Nephron progenitor cell (in vitro differentiated cells): ENCODE results near the gene ASH1L.
A peak's percentile ranks its signal among the peaks of the same experiment; 100 is the strongest.
"Not testable (repeated sequence)": the region's sequence is repeated elsewhere in the genome, so short reads cannot be mapped to it uniquely, and the experiment has no call there.

Experiments used
- DNase-seq: peaks from one replicate; pipeline ENCODE4 v3.0.0; 2021
- H3K27ac Mint-ChIP-seq: 2 replicates; pipeline ENCODE4 v1.8.0; 2021; ENCODE audit warnings: mild to moderate bottlenecking, moderate library complexity, mixed read lengths
- H3K27me3 Mint-ChIP-seq: 2 replicates; pipeline ENCODE4 v1.8.0; 2021; ENCODE audit warnings: mild to moderate bottlenecking, low read depth, mixed read lengths; ENCODE audit not compliant: poor library complexity
- H3K36me3 Mint-ChIP-seq: 2 replicates; pipeline ENCODE4 v1.8.0; 2021; ENCODE audit warnings: low read depth, mixed read lengths
- H3K4me1 Mint-ChIP-seq: 2 replicates; pipeline ENCODE4 v1.8.0; 2021; ENCODE audit warnings: mixed read lengths
- H3K4me3 Mint-ChIP-seq: 2 replicates; pipeline ENCODE4 v1.8.0; 2021; ENCODE audit warnings: mild to moderate bottlenecking, moderate library complexity, mixed read lengths
- H3K9me3 Mint-ChIP-seq: 2 replicates; pipeline ENCODE4 v1.8.0; 2021; ENCODE audit warnings: mild to moderate bottlenecking, moderate library complexity, mixed read lengths
- TF ChIP-seq, protein P1 (sequence below): fragments of 200-600 bp; sonication (generic); IDR thresholded peaks from 2 replicates; pipeline ENCODE4 v1.5.0; 2021; ENCODE audit warnings: antibody characterized with exemption

Gene ASH1L

DNA sequence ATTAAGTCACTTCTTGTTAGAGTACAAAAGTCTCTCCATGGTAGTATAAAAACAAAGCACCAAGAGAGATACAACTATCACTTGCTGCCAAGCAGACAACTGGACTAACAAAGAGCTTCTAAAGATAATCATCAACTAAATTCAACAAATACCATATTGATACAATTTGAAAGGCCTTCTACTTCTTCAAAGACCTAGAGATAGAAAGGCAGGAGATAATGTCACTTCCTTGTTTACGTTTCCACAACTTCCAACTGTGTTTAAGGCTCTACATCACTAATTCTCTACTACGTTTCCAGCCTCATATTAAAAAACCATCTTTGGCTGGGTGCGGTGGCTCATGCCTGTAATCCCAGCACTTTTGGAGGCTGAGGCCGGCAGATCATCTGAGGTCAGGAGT is 104.5 kb downstream of the ASH1L start:
- Mint-ChIP-seq H3K4me3 (no peak overlapping the region), H3K27ac (no peak overlapping the region), H3K27me3 (no peaks in the 10 kb centered on the region), H3K9me3 (no peaks in the 10 kb centered on the region), H3K36me3 (peaks cover 34% of the 10 kb centered on the region), H3K4me1 (no peaks in the 10 kb centered on the region)
- no peak for DNase-seq
- TF ChIP-seq, protein P1, sequence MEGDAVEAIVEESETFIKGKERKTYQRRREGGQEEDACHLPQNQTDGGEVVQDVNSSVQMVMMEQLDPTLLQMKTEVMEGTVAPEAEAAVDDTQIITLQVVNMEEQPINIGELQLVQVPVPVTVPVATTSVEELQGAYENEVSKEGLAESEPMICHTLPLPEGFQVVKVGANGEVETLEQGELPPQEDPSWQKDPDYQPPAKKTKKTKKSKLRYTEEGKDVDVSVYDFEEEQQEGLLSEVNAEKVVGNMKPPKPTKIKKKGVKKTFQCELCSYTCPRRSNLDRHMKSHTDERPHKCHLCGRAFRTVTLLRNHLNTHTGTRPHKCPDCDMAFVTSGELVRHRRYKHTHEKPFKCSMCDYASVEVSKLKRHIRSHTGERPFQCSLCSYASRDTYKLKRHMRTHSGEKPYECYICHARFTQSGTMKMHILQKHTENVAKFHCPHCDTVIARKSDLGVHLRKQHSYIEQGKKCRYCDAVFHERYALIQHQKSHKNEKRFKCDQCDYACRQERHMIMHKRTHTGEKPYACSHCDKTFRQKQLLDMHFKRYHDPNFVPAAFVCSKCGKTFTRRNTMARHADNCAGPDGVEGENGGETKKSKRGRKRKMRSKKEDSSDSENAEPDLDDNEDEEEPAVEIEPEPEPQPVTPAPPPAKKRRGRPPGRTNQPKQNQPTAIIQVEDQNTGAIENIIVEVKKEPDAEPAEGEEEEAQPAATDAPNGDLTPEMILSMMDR = no peak

DNA sequence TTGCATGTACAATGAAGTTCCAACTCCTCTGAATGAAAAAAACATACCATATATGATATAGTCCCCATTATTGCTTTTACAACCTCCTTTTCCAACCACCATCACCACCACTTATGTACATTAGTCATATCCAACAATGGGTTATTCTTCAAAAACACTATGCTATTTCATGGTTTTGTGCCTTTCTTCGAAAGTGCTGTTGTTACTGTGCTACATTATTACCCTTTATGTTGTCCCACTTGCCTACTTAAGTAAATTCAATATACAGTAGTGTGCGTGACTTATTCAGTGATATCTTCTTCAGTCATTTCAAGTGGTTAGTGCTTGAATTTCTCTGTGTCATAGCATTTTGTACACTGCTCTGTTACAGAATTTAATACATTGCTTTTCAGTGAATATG is 105.3 kb downstream of the ASH1L start:
- no peak for DNase-seq
- Mint-ChIP-seq H3K4me3 (no peak overlapping the region), H3K36me3 (peaks cover 39% of the 10 kb centered on the region), H3K4me1 (no peaks in the 10 kb centered on the region), H3K9me3 (no peaks in the 10 kb centered on the region), H3K27ac (peak overlapping the region; percentile 3), H3K27me3 (no peaks in the 10 kb centered on the region)
- TF ChIP-seq, protein P1 = no peak

DNA sequence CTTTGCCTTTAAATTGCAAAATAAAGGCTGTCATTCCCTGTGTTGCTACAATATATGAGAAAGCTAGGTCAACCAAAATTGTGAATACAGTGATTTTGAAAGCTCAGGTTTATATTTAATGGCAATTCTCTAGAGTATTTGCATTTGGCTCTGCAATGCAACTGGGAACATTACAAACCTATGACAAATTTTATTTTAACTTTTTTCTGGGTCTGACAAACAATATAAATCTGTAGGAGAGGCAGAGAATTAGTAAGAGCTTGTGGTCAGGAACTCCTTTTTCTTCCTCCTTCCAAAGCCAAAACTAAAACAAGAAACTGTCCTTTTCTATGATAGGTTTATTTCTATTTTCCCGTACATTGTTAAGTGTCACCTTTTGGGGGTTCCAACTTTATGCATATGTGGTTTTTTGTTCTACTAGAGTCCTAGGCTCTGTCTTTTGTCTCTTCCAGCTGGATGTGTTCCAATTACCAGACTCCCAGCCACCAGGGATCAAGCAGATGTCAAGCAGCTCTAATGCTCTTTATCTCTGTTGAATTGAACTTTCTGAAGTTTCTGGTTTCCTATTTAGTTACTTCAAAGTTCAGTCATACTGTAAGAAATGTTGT is 106.9 kb downstream of the ASH1L start:
- H3K9me3 Mint-ChIP-seq = no peaks in the 10 kb centered on the region
- peak overlapping the region; percentile 55 for H3K27ac Mint-ChIP-seq
- H3K27me3 Mint-ChIP-seq = no peaks in the 10 kb centered on the region
- H3K4me1 Mint-ChIP-seq = no peaks in the 10 kb centered on the region
- no peak overlapping the region for H3K4me3 Mint-ChIP-seq
- peaks cover 41% of the 10 kb centered on the region for H3K36me3 Mint-ChIP-seq
- no peak for DNase-seq
- TF ChIP-seq, protein P1 = no peak

DNA sequence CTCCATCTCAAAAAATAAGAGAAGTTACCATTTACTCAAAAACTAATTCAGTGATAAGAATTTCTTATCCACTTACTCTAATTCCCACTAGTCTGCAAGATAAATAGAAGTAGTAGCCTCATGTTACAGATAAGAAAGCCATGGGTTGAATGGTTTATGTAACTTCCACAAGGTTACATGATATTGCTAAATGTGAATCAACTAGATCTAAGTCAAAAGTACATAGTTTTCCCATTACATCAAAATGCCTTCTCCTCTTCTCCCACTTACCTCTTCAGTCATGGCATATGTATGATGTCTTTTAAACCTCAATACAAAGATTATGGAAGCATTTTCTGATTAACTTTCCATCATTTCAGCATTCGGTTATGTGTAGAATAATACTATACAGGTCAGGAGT is 108.5 kb downstream of the ASH1L start:
- no peaks in the 10 kb centered on the region for H3K27me3 Mint-ChIP-seq
- H3K36me3 Mint-ChIP-seq = peaks cover 49% of the 10 kb centered on the region
- DNase-seq = no peak
- H3K4me1 Mint-ChIP-seq = no peaks in the 10 kb centered on the region
- no peak overlapping the region for H3K4me3 Mint-ChIP-seq
- peaks cover 7% of the 10 kb centered on the region for H3K9me3 Mint-ChIP-seq
- TF ChIP-seq, protein P1 = no peak
- peak overlapping the region; percentile 30 for H3K27ac Mint-ChIP-seq

DNA sequence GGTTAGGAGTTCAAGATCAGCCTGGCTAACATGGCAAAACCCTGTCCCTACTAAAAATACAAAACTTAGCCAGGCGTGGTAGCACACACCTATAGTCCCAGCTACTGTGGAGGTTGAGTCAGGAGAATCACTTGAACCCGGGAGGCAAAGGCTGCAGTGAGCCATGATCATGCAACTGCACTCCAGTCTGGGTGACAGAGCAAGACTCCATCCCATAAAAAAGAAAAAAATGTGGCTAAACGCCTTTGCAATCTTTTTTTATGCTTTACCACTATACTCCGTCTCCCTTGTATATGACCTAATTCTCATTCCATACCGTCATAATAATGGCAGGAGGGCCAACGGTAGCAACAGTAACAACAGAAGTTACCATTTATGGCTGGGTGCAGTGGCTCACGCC is 109.5 kb downstream of the ASH1L start:
- TF ChIP-seq, protein P1 = no peak
- Mint-ChIP-seq H3K4me1 (no peaks in the 10 kb centered on the region), H3K4me3 (no peak overlapping the region), H3K36me3 (peaks cover 51% of the 10 kb centered on the region), H3K9me3 (peaks cover 13% of the 10 kb centered on the region), H3K27me3 (peaks cover 2% of the 10 kb centered on the region), H3K27ac (no peak overlapping the region)
- DNase-seq = no peak

DNA sequence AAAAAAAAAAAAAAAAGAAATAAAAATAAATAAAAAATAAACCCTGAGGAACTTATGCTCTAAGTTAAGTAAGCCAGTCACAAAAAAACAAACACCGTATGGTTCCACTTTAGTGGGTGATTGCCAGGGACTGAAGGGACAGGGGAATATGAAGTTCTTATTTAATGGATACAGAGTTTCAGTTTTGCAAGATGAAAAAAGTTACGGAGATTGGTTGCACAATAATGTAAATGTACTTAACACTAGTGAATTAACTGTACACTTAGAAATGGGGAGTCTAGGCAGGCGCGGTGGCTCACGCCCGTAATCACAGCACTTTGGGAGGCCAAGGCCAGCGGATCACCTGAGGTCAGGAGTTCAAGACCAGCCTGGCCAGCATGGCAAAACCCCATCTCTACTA is 111.4 kb downstream of the ASH1L start:
- Mint-ChIP-seq H3K9me3 (peaks cover 20% of the 10 kb centered on the region), H3K4me3 (no peak overlapping the region), H3K27ac (no peak overlapping the region), H3K4me1 (no peaks in the 10 kb centered on the region), H3K27me3 (peaks cover 2% of the 10 kb centered on the region), H3K36me3 (peaks cover 57% of the 10 kb centered on the region)
- DNase-seq = no peak
- TF ChIP-seq, protein P1 = no peak

DNA sequence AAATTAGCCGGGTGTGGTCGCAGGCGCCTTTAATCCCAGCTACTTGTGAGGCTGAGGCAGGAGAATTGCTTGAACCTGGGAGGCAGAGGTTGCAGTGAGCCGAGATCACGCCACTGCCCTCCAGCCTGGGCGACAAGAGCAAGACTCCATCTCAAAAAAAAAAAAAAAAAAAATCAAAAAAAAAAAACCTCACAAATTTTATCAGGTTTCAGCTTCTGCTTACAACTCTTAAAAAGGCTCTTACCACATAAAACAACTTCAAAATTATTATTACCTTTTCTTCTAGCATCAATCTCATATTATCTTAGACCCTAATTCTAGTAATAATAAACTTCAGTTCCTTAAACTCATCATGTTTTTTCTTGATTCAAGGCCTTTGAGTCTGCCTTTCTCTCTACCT is 120.2 kb downstream of the ASH1L start:
- not testable (repeated sequence) for H3K9me3 Mint-ChIP-seq, DNase-seq, H3K27me3 Mint-ChIP-seq, H3K4me3 Mint-ChIP-seq
- Mint-ChIP-seq H3K36me3 (peaks cover 36% of the 10 kb centered on the region), H3K4me1 (peaks cover 18% of the 10 kb centered on the region), H3K27ac (peak overlapping the region; percentile 53)
